ENCODE measurements around the gene SIRT5.

Gene SIRT5

DNA sequence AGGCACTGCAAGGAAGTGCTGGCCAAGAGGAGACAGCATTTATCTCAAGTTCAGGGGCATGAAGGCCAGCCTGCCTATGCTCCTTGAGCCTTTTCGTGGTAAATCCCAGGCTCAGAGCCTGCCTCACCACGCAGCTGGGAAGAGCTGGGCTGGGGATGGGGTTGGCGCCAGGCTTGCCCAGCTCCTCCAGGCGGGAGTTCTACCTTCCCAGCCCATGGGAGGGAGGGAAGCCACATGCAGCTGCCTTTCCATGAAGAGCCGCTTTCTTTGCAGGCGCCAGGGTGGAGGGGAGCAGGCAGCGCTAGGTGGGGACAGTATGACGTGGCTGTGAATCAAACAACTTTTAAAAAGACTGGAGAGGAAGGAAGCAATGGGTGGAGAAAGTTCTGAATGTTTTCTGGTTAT, 19.5 kb upstream of the SIRT5 start:
- DNase-seq, result no peak

- no peak for DNase-seq
Measured at GRCh38 chr6:13557841-13558240, 16.6 kb upstream of the SIRT5 start.

GRCh38 chr6:13558718-13559117, 15.7 kb upstream of the SIRT5 start:
- no peak for DNase-seq

DNA sequence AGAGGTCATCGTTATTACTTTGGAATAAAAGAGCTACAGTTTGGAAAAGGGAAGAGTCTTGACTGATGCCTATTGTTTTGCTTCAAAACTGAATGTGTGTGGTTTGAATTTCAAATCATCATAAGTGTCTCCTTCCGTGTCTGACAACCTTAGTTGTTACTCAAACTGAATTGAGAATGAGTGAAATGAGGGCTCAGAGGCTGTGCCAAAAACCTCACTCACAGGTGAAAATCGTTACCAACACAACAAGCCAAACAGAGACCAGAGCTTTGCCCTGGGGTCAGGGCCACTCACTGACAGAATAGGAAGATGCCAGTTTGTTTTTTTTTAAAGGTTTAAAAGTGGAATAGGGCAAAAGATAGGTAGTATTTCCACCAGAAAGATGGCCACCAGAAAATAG, 15.2 kb upstream of the SIRT5 start:
- no peak for DNase-seq

DNA sequence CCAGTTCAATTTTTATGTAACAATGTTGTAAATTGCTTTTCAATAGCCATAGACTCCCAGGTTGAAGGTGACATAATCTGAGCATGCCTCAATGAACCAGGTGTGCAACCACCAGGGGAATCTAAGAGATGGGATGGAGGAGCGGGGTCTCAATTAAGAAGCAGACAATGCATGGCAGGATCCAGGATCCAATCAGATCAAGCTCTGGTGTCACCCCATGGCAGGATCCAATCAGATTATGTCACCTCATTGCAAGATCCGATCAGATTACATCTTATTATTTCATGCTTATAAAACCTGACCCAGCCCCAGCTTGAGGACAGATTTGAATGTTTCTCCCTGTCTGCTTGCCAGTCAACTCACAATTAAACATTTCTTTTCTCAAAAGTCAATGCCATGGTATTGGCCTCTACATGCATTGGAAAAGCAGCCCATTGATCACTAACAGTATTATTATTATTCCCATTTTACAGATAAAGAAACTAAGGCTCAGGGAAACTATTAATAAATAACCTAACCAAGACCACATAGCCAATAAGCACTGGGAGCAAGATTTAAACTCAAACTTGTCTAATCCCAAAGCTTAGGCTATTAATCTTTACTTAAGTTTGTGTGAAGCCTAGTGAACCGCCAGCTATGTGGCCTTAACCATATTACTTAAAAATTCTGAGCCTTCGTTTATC, 14.3 kb upstream of the SIRT5 start:
- no peak for DNase-seq

GRCh38 chr6:13560651-13561044, 13.8 kb upstream of the SIRT5 start:
- DNase-seq, result no peak

DNA sequence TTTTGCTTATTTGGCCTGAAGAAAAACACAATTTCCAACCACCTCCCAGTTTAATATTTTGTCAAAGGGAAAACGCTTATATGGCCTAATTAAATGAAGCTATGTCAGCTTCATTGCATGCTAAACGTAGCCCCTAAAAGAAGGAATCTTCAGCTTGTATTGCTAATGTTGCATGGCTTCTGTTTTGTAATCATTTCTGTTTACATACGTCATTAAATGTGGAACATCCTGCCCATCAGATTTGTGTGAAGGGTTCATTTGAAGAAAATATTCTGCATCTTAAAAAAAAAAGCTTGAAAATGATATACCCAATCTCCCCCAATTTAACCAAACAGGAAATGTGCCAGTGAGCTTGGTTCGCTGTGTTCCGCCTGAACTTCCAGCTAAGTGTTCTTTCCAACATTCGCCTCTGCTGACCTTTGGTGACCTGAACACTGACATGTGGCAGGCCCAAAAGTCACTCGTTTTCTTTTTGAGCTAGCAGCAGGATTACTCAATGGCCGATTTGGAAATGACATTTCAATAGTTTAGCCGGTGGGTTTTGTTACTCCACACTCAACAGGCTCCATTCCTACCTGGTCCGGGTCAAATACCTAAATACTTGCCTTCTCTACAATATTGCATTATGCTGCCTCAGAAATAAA, 12.7 kb upstream of the SIRT5 start:
- DNase-seq, result no peak

- no peak for DNase-seq
Measured at GRCh38 chr6:13563009-13563408, 11.4 kb upstream of the SIRT5 start.

- no peak for DNase-seq
Measured at GRCh38 chr6:13565921-13566320, 8.5 kb upstream of the SIRT5 start.

DNA sequence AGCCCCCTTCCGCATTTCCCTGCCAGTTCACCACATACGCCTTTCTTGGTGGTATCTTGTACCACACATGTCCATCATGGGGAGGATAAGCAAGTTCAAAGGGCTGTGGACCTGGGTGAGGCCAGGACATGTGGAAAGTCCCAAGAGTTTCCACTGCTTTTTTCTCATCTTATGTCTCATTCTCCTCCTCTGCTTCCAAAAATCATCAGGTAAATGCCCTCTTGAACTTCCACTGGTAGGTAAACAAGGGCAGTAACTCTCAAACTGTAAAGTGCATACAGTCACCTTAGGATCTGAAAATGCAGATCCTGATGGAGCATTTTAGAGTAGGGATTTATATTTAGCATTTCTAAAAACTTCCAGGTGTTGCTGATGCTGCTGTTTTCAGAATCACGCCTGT, 7.9 kb upstream of the SIRT5 start:
- DNase-seq, result no peak

- no peak for DNase-seq
Measured at GRCh38 chr6:13568970-13569369, 5.4 kb upstream of the SIRT5 start.

DNA sequence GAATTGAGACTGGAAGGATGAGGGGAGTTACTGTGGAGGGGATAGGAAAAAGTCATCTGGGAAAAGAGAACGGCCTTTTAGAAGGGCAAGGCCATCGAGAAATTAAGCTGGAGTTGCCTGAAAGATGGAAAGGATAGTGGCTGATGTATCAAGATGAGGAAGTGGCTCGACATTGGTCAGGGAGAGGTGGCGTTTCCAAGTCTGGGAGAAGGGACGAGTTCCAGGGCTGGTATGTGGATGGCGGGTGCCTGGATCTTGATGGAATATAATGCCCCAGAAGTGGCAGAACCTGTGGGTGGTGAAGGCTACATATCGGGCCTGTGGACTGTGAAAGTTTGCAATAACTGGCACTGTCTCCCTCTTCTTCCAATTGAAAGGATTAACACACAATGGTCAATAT, 2.2 kb upstream of the SIRT5 start:
- DNase-seq, result no peak

- no peak for DNase-seq
Measured at GRCh38 chr6:13572951-13573654, 1.3 kb upstream of the SIRT5 start.

- no peak for DNase-seq
Measured at GRCh38 chr6:13573669-13574110, 711 bp upstream of the SIRT5 start.

DNA sequence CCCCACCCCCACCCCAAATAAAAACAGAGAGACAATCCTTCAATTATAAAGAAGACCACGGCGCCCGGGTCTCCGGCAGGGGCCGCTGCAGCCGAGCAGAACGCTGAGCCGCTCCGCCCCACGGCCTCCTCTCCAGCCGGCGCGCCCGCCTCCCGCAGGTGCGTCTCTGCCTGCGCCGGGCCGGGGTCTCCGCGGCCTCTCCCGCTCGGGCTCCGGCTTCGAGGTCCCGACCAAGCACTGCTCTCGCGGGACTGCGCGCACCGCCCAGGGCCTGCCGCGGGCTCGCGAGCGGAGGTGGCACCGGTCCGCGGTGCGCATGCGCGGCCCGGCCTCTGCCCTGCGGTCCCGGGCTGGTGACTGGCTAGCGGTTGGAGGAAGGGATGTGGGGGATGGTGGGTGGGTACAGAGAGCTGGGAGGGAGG, 241 bp upstream of the SIRT5 start:
- peak; percentile 80 for DNase-seq

DNA sequence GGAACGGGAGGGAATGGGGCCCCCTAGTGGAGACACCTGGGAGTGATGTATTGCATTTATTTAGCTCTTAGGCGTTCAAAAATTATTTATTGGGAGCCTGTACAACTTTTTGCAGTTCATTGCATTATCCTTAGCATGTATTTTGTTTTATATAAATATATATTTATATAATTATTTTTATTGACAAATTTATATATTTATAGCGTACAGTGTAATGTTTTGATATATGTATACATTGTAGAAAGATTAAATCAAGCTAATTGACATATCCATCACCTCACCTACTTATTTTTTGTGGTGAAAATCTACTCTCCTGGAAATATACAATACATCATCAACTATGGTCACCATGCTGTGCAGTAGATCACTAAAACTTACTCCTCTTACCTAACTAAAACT, 975 bp downstream of the SIRT5 start:
- DNase-seq, result no peak

GRCh38 chr6:13576017-13576416, 1.6 kb downstream of the SIRT5 start:
- no peak for DNase-seq

DNA sequence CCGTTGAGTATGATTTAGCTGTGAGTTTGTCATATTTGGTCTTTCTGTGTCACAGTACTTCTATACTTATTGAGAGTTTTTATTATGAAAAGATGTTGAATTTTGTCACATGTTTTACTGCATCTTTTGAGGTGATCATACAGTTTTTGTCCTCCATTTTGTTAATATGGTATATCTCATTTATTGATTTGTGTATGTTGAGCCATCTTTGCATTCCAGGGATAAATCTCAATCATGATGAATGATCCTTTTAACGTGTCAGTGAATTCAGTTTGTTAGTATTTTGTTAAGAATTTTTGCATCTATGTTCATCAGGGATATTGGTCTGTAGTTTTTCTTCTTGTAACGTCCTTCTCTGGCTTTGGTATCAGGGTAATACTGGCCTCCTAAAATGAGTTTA, 3.5 kb downstream of the SIRT5 start:
- DNase-seq, result no peak

- DNase-seq, result no peak
Measured at GRCh38 chr6:13579911-13580310, 5.5 kb downstream of the SIRT5 start.

DNA sequence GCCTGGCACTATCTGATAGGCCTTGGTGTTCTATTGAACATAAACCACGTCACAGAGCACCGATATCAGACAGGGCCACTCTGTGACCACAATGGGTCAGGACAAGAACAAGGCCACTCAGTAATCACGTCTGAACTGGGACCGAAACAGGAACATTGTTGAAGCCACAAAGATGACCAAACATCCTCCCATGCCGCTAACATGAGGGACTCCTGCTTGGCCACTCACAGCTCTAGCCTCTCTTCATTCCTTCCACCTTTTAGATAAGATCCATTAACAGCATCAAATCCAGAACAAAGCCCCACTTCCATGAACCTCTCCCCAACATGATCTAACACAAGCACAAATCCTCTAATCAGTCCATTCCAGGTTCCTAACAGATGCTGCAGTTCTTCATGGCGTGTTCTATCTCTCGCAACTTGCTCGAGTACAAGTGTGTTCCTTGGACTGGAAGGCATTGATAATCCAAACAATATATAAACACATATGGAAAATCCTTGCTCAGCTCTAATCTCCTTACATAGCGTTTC, 7.4 kb downstream of the SIRT5 start:
- DNase-seq, result no peak

GRCh38 chr6:13586603-13587542, 12.5 kb downstream of the SIRT5 start:
- no peak for DNase-seq

GRCh38 chr6:13589801-13590200, 15.4 kb downstream of the SIRT5 start:
- DNase-seq, result no peak

Data from NCI-H345 (cell line).